HEK293 (cell line): Measurements from ENCODE around the gene TNFRSF6B.

Source experiments
- GLIS2 ChIP-seq: fragments of 450-650 bp; formaldehyde crosslinking; IDR thresholded peaks from 2 replicates; pipeline ENCODE4 v1.5.1; 2016; ENCODE audit warnings: missing biosample characterization, missing genetic modification characterization
- KLF1 ChIP-seq: fragments of 450-650 bp; formaldehyde crosslinking; IDR thresholded peaks from 2 replicates; pipeline ENCODE4 v1.5.1; 2016; ENCODE audit warnings: missing biosample characterization, missing genetic modification characterization
- KLF8 ChIP-seq: fragments of 450-650 bp; formaldehyde crosslinking; IDR thresholded peaks from 2 replicates; pipeline ENCODE4 v1.5.1; 2016; ENCODE audit warnings: missing biosample characterization, missing genetic modification characterization
- YY2 ChIP-seq: fragments of 450-650 bp; formaldehyde crosslinking; IDR thresholded peaks from 2 replicates; pipeline ENCODE4 v1.5.1; 2016; ENCODE audit warnings: missing biosample characterization, missing genetic modification characterization
- ZBTB20 ChIP-seq: fragments of 450-650 bp; formaldehyde crosslinking; IDR thresholded peaks from 2 replicates; pipeline ENCODE4 v1.5.1; 2016; ENCODE audit warnings: missing biosample characterization, missing genetic modification characterization
- ZBTB48 ChIP-seq: fragments of 450-650 bp; formaldehyde crosslinking; IDR thresholded peaks from 2 replicates; pipeline ENCODE4 v1.5.1; 2016; ENCODE audit warnings: missing biosample characterization, missing genetic modification characterization
- ZEB2 ChIP-seq: fragments of 450-650 bp; formaldehyde crosslinking; IDR thresholded peaks from 2 replicates; pipeline ENCODE4 v1.5.1; 2016; ENCODE audit warnings: missing biosample characterization, missing genetic modification characterization
- ZFP69B ChIP-seq: fragments of 450-650 bp; formaldehyde crosslinking; IDR thresholded peaks from 2 replicates; pipeline ENCODE4 v1.5.1; 2016; ENCODE audit warnings: missing biosample characterization, missing genetic modification characterization
- ZNF10 ChIP-seq: fragments of 450-650 bp; formaldehyde crosslinking; IDR thresholded peaks from 2 replicates; pipeline ENCODE4 v1.5.1; 2017; ENCODE audit warnings: missing biosample characterization, missing genetic modification characterization
- ZNF157 ChIP-seq: fragments of 450-650 bp; formaldehyde crosslinking; IDR thresholded peaks from 2 replicates; pipeline ENCODE4 v1.5.1; 2016; ENCODE audit warnings: missing biosample characterization, missing genetic modification characterization
- ZNF211 ChIP-seq: fragments of 450-650 bp; formaldehyde crosslinking; IDR thresholded peaks from 2 replicates; pipeline ENCODE4 v1.5.1; 2016; ENCODE audit warnings: low read depth, missing biosample characterization, missing genetic modification characterization
- ZNF416 ChIP-seq: fragments of 450-650 bp; formaldehyde crosslinking; IDR thresholded peaks from 2 replicates; pipeline ENCODE4 v1.5.1; 2016; ENCODE audit warnings: missing biosample characterization, missing genetic modification characterization
- ZNF510 ChIP-seq: fragments of 450-650 bp; formaldehyde crosslinking; IDR thresholded peaks from 2 replicates; pipeline ENCODE4 v1.5.1; 2018; ENCODE audit warnings: mild to moderate bottlenecking, missing genetic modification characterization, missing biosample characterization; ENCODE audit not compliant: insufficient replicate concordance
- ZNF830 ChIP-seq: fragments of 450-650 bp; IDR thresholded peaks from 2 replicates; pipeline ENCODE4 v1.5.0; 2018; ENCODE audit warnings: missing biosample characterization, missing genetic modification characterization, low read depth, mild to moderate bottlenecking, moderate library complexity
- TF ChIP-seq, protein P1 (sequence below): fragments of 450-650 bp; formaldehyde crosslinking; IDR thresholded peaks from 2 replicates; pipeline ENCODE4 v1.5.1; 2016; ENCODE audit warnings: missing biosample characterization, missing genetic modification characterization
- TF ChIP-seq, protein P2 (sequence below): fragments of 450-650 bp; formaldehyde crosslinking; IDR thresholded peaks from 2 replicates; pipeline ENCODE4 v1.5.1; 2017; ENCODE audit warnings: missing biosample characterization, missing genetic modification characterization
- TF ChIP-seq, protein P3 (sequence below): fragments of 450-650 bp; IDR thresholded peaks from 2 replicates; pipeline ENCODE4 v1.5.1; 2018; ENCODE audit warnings: missing biosample characterization, mild to moderate bottlenecking, missing genetic modification characterization
- TF ChIP-seq, protein P4 (sequence below): fragments of 450-650 bp; formaldehyde crosslinking; IDR thresholded peaks from 2 replicates; pipeline ENCODE4 v1.5.1; 2016; ENCODE audit warnings: missing biosample characterization, missing genetic modification characterization
- TF ChIP-seq, protein P5 (sequence below): fragments of 450-650 bp; formaldehyde crosslinking; IDR thresholded peaks from 2 replicates; pipeline ENCODE4 v1.5.1; 2017; ENCODE audit warnings: missing biosample characterization, missing genetic modification characterization
- TF ChIP-seq, protein P6 (sequence below): fragments of 450-650 bp; formaldehyde crosslinking; IDR thresholded peaks from 2 replicates; pipeline ENCODE4 v1.5.1; 2016; ENCODE audit warnings: missing biosample characterization, missing genetic modification characterization
- TF ChIP-seq, protein P7 (sequence below): fragments of 450-650 bp; IDR thresholded peaks from 2 replicates; pipeline ENCODE4 v1.5.1; 2018; ENCODE audit warnings: missing biosample characterization, missing genetic modification characterization
- TF ChIP-seq, protein P8 (sequence below): fragments of 450-650 bp; formaldehyde crosslinking; IDR thresholded peaks from 2 replicates; pipeline ENCODE4 v1.5.1; 2016; ENCODE audit warnings: missing biosample characterization, missing genetic modification characterization, low read depth

TNFRSF6B gene

DNA sequence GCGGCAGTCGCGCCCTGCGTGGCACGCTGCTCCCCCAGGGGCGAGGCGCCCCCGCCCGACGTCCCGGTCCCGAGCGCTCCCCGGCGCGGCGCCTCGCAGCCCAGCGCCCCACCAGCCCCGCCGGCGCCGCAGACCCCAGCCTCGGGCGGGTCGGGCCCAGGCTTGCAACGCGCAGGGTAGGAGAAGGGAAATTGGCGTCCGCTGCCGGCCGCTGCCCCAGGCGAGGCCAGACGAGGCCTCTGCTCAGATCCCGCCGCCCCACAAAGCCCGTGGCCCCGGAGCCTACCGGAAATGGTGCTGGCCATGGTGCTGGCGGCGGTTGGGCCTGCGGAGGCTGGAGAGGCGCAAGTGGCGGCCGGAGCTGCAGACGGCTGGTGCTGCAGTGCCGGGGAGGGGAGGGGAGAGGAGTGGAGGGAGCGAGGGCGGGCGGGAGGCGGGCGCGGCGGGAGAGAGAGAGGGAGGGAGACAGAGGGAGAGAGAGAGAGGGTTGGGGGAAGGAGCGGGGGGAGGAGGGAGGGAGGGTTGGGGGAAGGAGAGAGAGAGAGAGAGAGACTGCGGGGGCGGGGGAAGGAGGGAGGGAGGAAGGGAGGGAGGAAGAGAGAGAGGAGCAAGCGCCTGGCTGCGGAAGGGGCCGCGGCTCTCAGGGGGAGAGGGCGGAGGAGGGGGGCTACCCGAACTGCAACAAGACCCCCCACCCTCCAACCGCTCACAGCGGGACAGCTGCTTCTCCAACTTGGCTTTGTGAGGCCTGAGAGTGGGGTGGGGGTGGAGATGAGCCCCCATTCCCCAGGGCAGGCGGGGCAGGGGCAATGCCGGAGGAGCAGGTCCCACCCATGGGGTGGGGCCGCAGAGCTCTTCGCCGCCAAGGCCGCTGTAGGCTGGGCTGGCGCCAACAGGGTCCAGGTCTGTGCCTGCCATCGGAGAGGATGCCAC, 43.1 kb upstream of the TNFRSF6B start, which contains the start of gene STMN3 (continued):
- TF ChIP-seq ZEB2 (0 out of 2 replicates have a peak, but pooled peaks have one; percentile 69), ZBTB48 (tag by site-specific recombination) (0 out of 2 replicates have a peak, but pooled peaks have one; percentile 54), KLF1 (tag by site-specific recombination) (peak; percentile 96), GLIS2 (peak; percentile 94), ZNF510 (tag by site-specific recombination) (no peak), ZNF830 (tag by site-specific recombination) (no peak), ZNF211 (tag by site-specific recombination) (no peak), ZNF157 (tag by site-specific recombination) (no peak), YY2 (0 out of 2 replicates have a peak, but pooled peaks have one; percentile 16), ZBTB20 (tag by site-specific recombination) (peak; percentile 54; the same call in 1 of the 2 replicates), KLF8 (tag by site-specific recombination) (peak; percentile 36), ZNF416 (tag by site-specific recombination) (no peak), ZFP69B (tag by site-specific recombination) (peak; percentile 93), ZNF10 (no peak)
- TF ChIP-seq, protein P1, sequence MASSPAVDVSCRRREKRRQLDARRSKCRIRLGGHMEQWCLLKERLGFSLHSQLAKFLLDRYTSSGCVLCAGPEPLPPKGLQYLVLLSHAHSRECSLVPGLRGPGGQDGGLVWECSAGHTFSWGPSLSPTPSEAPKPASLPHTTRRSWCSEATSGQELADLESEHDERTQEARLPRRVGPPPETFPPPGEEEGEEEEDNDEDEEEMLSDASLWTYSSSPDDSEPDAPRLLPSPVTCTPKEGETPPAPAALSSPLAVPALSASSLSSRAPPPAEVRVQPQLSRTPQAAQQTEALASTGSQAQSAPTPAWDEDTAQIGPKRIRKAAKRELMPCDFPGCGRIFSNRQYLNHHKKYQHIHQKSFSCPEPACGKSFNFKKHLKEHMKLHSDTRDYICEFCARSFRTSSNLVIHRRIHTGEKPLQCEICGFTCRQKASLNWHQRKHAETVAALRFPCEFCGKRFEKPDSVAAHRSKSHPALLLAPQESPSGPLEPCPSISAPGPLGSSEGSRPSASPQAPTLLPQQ (tag by site-specific recombination) = peak; percentile 85
- TF ChIP-seq, protein P2, sequence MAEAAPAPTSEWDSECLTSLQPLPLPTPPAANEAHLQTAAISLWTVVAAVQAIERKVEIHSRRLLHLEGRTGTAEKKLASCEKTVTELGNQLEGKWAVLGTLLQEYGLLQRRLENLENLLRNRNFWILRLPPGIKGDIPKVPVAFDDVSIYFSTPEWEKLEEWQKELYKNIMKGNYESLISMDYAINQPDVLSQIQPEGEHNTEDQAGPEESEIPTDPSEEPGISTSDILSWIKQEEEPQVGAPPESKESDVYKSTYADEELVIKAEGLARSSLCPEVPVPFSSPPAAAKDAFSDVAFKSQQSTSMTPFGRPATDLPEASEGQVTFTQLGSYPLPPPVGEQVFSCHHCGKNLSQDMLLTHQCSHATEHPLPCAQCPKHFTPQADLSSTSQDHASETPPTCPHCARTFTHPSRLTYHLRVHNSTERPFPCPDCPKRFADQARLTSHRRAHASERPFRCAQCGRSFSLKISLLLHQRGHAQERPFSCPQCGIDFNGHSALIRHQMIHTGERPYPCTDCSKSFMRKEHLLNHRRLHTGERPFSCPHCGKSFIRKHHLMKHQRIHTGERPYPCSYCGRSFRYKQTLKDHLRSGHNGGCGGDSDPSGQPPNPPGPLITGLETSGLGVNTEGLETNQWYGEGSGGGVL (tag by site-specific recombination) = peak; percentile 93
- TF ChIP-seq, protein P3, sequence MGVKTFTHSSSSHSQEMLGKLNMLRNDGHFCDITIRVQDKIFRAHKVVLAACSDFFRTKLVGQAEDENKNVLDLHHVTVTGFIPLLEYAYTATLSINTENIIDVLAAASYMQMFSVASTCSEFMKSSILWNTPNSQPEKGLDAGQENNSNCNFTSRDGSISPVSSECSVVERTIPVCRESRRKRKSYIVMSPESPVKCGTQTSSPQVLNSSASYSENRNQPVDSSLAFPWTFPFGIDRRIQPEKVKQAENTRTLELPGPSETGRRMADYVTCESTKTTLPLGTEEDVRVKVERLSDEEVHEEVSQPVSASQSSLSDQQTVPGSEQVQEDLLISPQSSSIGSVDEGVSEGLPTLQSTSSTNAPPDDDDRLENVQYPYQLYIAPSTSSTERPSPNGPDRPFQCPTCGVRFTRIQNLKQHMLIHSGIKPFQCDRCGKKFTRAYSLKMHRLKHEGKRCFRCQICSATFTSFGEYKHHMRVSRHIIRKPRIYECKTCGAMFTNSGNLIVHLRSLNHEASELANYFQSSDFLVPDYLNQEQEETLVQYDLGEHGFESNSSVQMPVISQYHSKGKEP = peak; percentile 78
- TF ChIP-seq, protein P4, sequence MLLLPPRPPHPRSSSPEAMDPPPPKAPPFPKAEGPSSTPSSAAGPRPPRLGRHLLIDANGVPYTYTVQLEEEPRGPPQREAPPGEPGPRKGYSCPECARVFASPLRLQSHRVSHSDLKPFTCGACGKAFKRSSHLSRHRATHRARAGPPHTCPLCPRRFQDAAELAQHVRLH (tag by site-specific recombination) = peak; percentile 61; the same call in 1 of the 2 replicates
- TF ChIP-seq, protein P5, sequence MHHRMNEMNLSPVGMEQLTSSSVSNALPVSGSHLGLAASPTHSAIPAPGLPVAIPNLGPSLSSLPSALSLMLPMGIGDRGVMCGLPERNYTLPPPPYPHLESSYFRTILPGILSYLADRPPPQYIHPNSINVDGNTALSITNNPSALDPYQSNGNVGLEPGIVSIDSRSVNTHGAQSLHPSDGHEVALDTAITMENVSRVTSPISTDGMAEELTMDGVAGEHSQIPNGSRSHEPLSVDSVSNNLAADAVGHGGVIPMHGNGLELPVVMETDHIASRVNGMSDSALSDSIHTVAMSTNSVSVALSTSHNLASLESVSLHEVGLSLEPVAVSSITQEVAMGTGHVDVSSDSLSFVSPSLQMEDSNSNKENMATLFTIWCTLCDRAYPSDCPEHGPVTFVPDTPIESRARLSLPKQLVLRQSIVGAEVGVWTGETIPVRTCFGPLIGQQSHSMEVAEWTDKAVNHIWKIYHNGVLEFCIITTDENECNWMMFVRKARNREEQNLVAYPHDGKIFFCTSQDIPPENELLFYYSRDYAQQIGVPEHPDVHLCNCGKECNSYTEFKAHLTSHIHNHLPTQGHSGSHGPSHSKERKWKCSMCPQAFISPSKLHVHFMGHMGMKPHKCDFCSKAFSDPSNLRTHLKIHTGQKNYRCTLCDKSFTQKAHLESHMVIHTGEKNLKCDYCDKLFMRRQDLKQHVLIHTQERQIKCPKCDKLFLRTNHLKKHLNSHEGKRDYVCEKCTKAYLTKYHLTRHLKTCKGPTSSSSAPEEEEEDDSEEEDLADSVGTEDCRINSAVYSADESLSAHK (tag by site-specific recombination) = 0 out of 2 replicates have a peak, but pooled peaks have one; percentile 21
- TF ChIP-seq, protein P6, sequence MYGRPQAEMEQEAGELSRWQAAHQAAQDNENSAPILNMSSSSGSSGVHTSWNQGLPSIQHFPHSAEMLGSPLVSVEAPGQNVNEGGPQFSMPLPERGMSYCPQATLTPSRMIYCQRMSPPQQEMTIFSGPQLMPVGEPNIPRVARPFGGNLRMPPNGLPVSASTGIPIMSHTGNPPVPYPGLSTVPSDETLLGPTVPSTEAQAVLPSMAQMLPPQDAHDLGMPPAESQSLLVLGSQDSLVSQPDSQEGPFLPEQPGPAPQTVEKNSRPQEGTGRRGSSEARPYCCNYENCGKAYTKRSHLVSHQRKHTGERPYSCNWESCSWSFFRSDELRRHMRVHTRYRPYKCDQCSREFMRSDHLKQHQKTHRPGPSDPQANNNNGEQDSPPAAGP (tag by site-specific recombination) = peak; percentile 92
- TF ChIP-seq, protein P7, sequence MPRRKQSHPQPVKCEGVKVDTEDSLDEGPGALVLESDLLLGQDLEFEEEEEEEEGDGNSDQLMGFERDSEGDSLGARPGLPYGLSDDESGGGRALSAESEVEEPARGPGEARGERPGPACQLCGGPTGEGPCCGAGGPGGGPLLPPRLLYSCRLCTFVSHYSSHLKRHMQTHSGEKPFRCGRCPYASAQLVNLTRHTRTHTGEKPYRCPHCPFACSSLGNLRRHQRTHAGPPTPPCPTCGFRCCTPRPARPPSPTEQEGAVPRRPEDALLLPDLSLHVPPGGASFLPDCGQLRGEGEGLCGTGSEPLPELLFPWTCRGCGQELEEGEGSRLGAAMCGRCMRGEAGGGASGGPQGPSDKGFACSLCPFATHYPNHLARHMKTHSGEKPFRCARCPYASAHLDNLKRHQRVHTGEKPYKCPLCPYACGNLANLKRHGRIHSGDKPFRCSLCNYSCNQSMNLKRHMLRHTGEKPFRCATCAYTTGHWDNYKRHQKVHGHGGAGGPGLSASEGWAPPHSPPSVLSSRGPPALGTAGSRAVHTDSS (tag by site-specific recombination) = peak; percentile 77
- TF ChIP-seq, protein P8, sequence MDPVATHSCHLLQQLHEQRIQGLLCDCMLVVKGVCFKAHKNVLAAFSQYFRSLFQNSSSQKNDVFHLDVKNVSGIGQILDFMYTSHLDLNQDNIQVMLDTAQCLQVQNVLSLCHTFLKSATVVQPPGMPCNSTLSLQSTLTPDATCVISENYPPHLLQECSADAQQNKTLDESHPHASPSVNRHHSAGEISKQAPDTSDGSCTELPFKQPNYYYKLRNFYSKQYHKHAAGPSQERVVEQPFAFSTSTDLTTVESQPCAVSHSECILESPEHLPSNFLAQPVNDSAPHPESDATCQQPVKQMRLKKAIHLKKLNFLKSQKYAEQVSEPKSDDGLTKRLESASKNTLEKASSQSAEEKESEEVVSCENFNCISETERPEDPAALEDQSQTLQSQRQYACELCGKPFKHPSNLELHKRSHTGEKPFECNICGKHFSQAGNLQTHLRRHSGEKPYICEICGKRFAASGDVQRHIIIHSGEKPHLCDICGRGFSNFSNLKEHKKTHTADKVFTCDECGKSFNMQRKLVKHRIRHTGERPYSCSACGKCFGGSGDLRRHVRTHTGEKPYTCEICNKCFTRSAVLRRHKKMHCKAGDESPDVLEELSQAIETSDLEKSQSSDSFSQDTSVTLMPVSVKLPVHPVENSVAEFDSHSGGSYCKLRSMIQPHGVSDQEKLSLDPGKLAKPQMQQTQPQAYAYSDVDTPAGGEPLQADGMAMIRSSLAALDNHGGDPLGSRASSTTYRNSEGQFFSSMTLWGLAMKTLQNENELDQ (tag by site-specific recombination) = no peak
